ENCODE data around the gene CCDC200.
"Not testable (repeated sequence)": the region's sequence is repeated elsewhere in the genome, so short reads cannot be mapped to it uniquely, and the experiment has no call there.

The CCDC200 gene

GRCh38 chr17:43228020-43228782 is at the start of gene CCDC200:
CCDC200 (minus strand) TSS chr17:43228623; CDS start chr17:43228554, 69 bp downstream.
- DNase-seq (ENCODE audit: low read depth in 2 of 2), result not testable (repeated sequence)

DNA sequence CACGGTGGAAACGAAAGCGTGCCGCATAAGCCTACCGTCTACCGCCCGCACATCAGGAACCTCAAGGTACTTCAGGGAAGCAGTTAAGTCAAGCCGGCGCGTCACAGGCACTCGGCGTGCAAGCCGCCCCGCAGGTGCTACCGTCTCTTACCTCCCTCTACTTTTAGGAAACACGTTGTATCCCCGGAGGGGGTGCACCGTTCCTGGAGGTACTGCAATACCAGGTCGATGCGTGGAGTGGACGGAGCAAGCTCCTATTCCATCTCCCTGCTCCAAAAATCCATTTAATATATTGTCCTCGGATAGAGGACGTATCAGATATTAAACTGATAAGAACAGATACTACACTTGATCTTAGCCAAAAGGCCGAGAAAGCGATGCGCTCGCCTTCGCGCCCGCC is 44.5 kb upstream of the CCDC200 start:
- DNase-seq (ENCODE audit: low read depth in 2 of 2), result not testable (repeated sequence)

DNA sequence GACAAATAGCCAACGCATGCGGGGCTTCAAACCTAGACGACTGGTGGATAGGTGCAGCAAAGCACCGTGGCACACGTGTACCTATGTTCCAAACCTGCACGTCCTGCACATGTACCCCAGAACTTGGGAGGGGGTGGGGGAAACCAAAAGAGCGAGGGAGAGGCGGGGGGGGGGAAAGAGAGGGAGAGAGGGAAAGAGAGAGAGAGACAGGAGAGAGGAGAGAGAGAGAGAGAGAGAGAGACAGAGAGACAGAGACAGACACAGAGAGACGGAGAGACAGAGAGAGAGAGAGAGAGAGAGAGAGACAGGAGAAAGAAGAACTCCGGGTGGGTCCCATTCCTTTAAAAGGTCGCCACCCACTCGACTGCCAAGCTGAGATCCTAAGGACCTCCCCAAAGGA is 44.1 kb upstream of the CCDC200 start:
- DNase-seq (ENCODE audit: low read depth in 2 of 2), result not testable (repeated sequence)

- DNase-seq (ENCODE audit: low read depth in 2 of 2), result not testable (repeated sequence)
Measured at GRCh38 chr17:43270552-43271504, 42.4 kb upstream of the CCDC200 start.

- DNase-seq (ENCODE audit: low read depth in 2 of 2), result not testable (repeated sequence)
Measured at GRCh38 chr17:43246456-43246855, 18.0 kb upstream of the CCDC200 start.

- not testable (repeated sequence) for DNase-seq (ENCODE audit: low read depth in 2 of 2)
Measured at GRCh38 chr17:43240596-43241352, 12.4 kb upstream of the CCDC200 start.

DNA sequence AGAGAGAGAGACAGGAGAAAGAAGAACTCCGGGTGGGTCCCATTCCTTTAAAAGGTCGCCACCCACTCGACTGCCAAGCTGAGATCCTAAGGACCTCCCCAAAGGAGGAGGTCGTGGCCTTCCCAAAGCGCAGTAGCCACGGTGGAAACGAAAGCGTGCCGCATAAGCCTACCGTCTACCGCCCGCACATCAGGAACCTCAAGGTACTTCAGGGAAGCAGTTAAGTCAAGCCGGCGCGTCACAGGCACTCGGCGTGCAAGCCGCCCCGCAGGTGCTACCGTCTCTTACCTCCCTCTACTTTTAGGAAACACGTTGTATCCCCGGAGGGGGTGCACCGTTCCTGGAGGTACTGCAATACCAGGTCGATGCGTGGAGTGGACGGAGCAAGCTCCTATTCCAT is 11.2 kb upstream of the CCDC200 start:
- DNase-seq (ENCODE audit: low read depth in 2 of 2), result not testable (repeated sequence)

DNA sequence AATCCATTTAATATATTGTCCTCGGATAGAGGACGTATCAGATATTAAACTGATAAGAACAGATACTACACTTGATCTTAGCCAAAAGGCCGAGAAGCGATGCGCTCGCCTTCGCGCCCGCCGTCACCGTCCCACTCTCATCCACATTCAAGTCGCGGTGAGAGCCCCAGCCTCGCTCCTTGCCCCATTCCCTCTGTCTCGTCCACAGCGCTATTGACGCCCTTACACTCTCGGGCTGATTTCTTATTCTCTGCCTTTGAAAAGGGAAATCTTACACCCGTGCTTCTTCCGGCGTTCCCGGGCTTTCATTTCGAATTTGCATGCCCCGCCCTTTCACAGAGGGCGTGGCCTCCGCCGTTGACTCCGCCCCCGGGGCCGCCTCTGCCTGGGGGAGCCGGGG is 5.5 kb upstream of the CCDC200 start, which contains the start of gene RNU2-1:
Gene RNU2-1, minus strand, starts transcription at position 101 of the 400 bp plus-strand sequence.
- DNase-seq (ENCODE audit: low read depth in 2 of 2), result not testable (repeated sequence)

DNA sequence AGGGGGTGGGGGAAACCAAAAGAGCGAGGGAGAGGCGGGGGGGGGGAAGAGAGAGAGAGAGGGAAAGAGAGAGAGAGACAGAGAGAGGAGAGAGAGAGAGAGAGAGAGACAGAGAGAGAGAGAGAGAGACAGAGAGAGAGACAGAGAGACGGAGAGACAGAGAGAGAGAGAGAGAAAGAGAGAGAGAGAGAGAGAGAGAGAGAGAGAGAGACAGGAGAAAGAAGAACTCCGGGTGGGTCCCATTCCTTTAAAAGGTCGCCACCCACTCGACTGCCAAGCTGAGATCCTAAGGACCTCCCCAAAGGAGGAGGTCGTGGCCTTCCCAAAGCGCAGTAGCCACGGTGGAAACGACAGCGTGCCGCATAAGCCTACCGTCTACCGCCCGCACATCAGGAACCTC is 4.8 kb upstream of the CCDC200 start:
- DNase-seq (ENCODE audit: low read depth in 2 of 2), result not testable (repeated sequence)

GRCh38 chr17:43232021-43232699 is 3.7 kb upstream of the CCDC200 start:
- DNase-seq (ENCODE audit: low read depth in 2 of 2), result not testable (repeated sequence)

DNA sequence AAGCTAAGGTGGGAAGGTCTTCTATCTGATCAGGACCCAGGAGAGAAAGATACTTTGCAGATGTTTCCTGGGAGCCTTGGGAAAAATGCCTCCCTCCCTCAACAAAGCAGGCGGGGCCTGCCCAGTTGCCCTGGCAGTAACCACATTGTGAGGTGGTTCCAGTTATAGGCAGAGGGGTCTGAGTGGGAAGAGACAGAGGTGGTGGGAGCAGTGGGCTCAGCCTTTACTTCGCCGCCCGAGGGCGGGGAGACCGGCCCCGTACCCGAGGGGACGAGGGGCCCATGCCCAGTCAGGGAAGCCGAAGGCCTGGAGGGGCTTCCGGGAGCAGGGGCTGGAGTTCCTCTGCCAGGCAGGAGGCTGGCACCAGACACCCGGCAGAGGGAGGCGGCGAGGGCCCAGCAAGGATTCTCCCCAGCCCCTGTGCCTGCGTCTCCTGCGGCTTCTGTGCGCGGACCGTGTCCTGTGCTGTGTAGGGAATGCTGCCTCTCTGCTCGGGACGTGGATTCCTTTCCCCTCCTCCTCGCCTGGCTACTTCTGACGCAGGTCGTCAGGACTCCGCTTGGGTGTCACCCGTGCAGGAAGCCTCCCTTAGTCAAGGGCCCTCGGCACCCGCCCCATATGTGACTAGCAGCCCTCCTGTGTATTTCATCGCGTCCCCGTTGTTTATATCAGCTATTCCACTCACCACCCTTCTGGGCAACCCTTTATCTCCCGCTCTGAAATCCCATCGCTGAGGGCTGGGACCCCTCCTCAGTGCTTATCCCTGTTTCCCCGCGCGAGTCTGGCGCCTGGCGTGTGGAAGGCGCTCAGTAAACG is 3.0 kb upstream of the CCDC200 start:
- not testable (repeated sequence) for DNase-seq (ENCODE audit: low read depth in 2 of 2)

DNA sequence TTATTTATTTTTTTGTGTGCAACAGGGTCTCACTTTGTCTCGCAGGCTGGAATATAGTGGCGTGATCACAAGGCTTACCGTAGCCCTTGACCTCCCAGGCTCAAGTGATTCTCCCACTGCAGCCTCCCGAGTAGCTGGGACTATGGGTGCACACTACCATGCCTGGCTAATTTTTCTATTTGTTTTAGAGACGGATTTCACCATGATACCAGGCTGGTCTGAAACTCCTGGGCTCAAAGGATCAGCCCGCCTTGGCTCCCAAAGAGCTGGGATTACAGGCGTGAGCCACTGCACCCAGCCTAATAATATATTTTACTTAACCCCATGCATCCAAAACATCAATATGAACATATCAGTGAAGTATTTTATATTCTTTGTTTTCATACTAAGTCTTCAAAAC is 2.0 kb downstream of the CCDC200 start:
- DNase-seq (ENCODE audit: low read depth in 2 of 2), result no peak

DNA sequence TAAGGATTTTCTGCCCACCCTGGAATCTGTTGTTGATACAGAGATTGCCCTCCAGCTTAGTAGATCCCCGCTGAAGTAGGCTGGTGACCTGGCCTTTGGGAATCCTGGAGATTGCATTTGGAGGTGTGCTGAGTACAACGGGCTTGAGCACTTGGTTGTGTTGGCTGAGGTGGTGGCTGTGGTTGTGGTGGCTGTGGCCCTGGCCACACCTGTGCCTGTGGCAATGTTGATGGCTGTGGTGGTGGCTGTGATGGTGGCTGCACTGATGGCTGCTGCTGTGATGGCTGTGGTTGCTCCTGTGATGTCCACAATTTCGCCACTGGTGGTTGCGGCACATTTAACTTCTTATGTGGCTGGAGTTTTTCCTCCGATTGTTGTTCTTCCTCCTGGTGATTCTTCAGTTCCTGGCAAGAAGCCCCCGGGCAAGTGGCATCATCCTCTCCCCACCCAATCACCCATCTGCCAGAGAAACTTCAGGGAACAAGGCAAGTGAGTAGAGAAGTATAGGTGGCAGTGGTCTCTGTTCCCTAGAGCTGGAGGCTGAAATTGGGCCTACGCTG is 4.2 kb downstream of the CCDC200 start:
- DNase-seq (ENCODE audit: low read depth in 2 of 2), result no peak

GRCh38 chr17:43220511-43221125 is 7.8 kb downstream of the CCDC200 start:
- DNase-seq (ENCODE audit: low read depth in 2 of 2), result no peak

DNA sequence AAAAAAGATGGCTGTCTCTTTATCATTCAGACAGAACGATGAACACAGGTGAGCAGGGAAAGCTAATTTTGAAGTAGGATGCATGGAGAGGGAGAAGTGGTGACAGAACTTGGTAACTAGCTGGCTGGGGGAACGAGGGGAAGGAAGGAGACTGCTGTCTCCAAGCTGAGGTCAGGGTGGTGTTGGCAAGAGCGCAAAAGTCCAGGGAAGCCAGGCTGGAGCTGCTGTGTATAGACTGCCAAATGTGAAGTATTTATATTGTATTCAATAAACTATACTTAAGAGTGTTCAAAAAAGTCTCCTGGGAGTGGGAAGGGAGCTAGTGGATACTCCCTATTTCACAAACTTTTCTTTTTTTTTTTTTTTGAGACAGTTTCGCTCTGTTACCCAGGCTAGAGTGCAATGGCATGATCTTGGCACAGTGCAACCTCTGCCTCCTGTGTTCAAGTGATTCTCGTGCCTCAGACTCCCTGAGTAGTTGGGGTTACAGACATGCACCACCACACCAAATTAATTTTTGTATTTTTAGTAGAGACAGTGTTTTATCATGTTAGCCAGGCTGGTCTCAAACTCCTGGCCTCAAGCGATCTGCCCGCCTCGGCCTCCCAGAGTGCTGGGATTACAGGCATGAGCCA is 8.6 kb downstream of the CCDC200 start:
- DNase-seq (ENCODE audit: low read depth in 2 of 2), result no peak

GRCh38 chr17:43219001-43219400 is 9.4 kb downstream of the CCDC200 start:
- no peak for DNase-seq (ENCODE audit: low read depth in 2 of 2)

DNA sequence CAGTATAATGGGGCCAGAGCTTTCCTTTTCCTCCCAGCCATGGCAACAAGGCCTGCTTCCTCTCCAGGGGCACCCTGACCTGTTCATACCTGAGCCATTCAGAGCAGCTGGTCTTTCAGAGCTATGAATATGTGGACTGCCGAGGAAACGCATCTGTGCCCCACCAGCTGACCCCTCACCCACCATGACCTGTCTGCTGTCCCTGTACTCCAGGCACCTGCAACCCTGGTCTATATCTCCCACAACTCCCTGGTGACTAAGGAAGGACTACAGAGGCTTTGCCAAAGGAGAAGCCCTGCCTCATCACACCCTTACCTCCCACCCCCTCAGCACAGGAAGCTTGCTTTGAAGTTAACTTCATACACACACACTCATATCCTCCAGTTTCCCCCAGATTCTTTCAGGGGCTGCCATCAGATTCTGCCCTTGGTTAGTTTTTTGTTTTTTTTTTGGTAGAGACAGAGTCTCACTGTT is 10.8 kb downstream of the CCDC200 start:
- DNase-seq (ENCODE audit: low read depth in 2 of 2), result no peak

GRCh38 chr17:43216762-43217613 is 11.4 kb downstream of the CCDC200 start:
- no peak for DNase-seq (ENCODE audit: low read depth in 2 of 2)
